Suprapubic skin (tissue), 3 donors: ENCODE measurements around the gene C2orf92.
"Not testable (repeated sequence)": the region's sequence is repeated elsewhere in the genome, so short reads cannot be mapped to it uniquely, and the experiment has no call there.

Experiments used
- CTCF ChIP-seq, 2 donors: fragments of 200-600 bp in 1 of 2; fragments of 450-650 bp in 1 of 2; sonication (generic) in 1 of 2; IDR thresholded peaks; one replicate each; pipeline ENCODE4 v1.5.1; 2016 to 2019; ENCODE audit warnings: antibody characterized with exemption in 2 of 2, mild to moderate bottlenecking in 1 of 2, moderate library complexity in 1 of 2
- EP300 ChIP-seq: sonication (generic); formaldehyde crosslinking; IDR thresholded peaks from one replicate; pipeline ENCODE4 v1.6.1; 2017; ENCODE audit warnings: antibody characterized with exemption
- POLR2A ChIP-seq, 2 donors: fragments of 450-650 bp; IDR thresholded peaks; one replicate each; pipeline ENCODE4 v1.6.1; 2017; ENCODE audit warnings: antibody characterized with exemption in 2 of 2, mild to moderate bottlenecking in 2 of 2, moderate library complexity in 2 of 2

GRCh38 chr2:97687235-97687634, 17.7 kb downstream of the C2orf92 start:
- not testable (repeated sequence) for TF ChIP-seq POLR2A (IDR thresholded peaks at IDR 0.05); CTCF (IDR thresholded peaks at IDR 0.05); EP300
